GM19239 (cell line): Measurements from ENCODE around the gene PAX7.
"Not testable (repeated sequence)": the region's sequence is repeated elsewhere in the genome, so short reads cannot be mapped to it uniquely, and the experiment has no call there.

Experiments used
- DNase-seq: peaks from one replicate; pipeline ENCODE4 v3.0.0; 2011; ENCODE audit warnings: low spot score; ENCODE audit not compliant: insufficient read length
- FAIRE-seq: peaks from 2 replicates; lab custom pipeline; 2011; peaks lifted over from hg19 to GRCh38; lab: Jason Lieb, UNC

PAX7 gene

GRCh38 chr1:18746981-18747380, 116.3 kb downstream of the PAX7 start:
- FAIRE-seq (no peak), DNase-seq (no peak)

- FAIRE-seq: no peak
- no peak for DNase-seq
Measured at GRCh38 chr1:18747671-18748070, 117.0 kb downstream of the PAX7 start.

GRCh38 chr1:18748435-18748834, 117.8 kb downstream of the PAX7 start:
- DNase-seq (no peak), FAIRE-seq (no peak)

GRCh38 chr1:18749569-18749968, 118.9 kb downstream of the PAX7 start:
- DNase-seq: no peak
- FAIRE-seq: no peak

GRCh38 chr1:18750600-18750999, 120.0 kb downstream of the PAX7 start:
- DNase-seq: no peak
- FAIRE-seq: no peak

GRCh38 chr1:18751425-18751824, 120.8 kb downstream of the PAX7 start:
- DNase-seq: no peak
- no peak for FAIRE-seq

- no peak for FAIRE-seq
- no peak for DNase-seq
Measured at GRCh38 chr1:18752409-18752808, 121.8 kb downstream of the PAX7 start.

- FAIRE-seq: no peak
- no peak for DNase-seq
Measured at GRCh38 chr1:18760156-18760555, 129.5 kb downstream of the PAX7 start.

GRCh38 chr1:18761948-18762840, 131.5 kb downstream of the PAX7 start:
- DNase-seq: no peak

GRCh38 chr1:18764362-18764761, 133.7 kb downstream of the PAX7 start:
- FAIRE-seq: no peak
- no peak for DNase-seq

More at GRCh38 chr1:18761948-18762840, 131.5 kb downstream of the PAX7 start:
- FAIRE-seq: no peak

- FAIRE-seq: no peak
Measured at GRCh38 chr1:18765725-18766124, 135.1 kb downstream of the PAX7 start.

GRCh38 chr1:18766328-18766727, 135.7 kb downstream of the PAX7 start:
- no peak for FAIRE-seq
- DNase-seq: no peak

More at GRCh38 chr1:18765725-18766124, 135.1 kb downstream of the PAX7 start:
- DNase-seq: no peak

GRCh38 chr1:18767576-18767975, 136.9 kb downstream of the PAX7 start:
- FAIRE-seq, DNase-seq: not testable (repeated sequence)

- DNase-seq (no peak), FAIRE-seq (no peak)
Measured at GRCh38 chr1:18768086-18768485, 137.4 kb downstream of the PAX7 start.

- no peak for DNase-seq
- no peak for FAIRE-seq
Measured at GRCh38 chr1:18769140-18769539, 138.5 kb downstream of the PAX7 start.

- no peak for FAIRE-seq
- no peak for DNase-seq
Measured at GRCh38 chr1:18770799-18771198, 140.2 kb downstream of the PAX7 start.

- DNase-seq: no peak
- FAIRE-seq: no peak
Measured at GRCh38 chr1:18773753-18774152, 143.1 kb downstream of the PAX7 start.

- DNase-seq (no peak), FAIRE-seq (no peak)
Measured at GRCh38 chr1:18775341-18775740, 144.7 kb downstream of the PAX7 start.

GRCh38 chr1:18776777-18777176, 146.1 kb downstream of the PAX7 start:
- FAIRE-seq: no peak

GRCh38 chr1:18778437-18778836, 147.8 kb downstream of the PAX7 start:
- FAIRE-seq (no peak), DNase-seq (no peak)

More at GRCh38 chr1:18776777-18777176, 146.1 kb downstream of the PAX7 start:
- no peak for DNase-seq

- FAIRE-seq (no peak), DNase-seq (no peak)
Measured at GRCh38 chr1:18781031-18781430, 150.4 kb downstream of the PAX7 start.
